ENCODE data around the gene DDN.

- TF ChIP-seq, protein P1, sequence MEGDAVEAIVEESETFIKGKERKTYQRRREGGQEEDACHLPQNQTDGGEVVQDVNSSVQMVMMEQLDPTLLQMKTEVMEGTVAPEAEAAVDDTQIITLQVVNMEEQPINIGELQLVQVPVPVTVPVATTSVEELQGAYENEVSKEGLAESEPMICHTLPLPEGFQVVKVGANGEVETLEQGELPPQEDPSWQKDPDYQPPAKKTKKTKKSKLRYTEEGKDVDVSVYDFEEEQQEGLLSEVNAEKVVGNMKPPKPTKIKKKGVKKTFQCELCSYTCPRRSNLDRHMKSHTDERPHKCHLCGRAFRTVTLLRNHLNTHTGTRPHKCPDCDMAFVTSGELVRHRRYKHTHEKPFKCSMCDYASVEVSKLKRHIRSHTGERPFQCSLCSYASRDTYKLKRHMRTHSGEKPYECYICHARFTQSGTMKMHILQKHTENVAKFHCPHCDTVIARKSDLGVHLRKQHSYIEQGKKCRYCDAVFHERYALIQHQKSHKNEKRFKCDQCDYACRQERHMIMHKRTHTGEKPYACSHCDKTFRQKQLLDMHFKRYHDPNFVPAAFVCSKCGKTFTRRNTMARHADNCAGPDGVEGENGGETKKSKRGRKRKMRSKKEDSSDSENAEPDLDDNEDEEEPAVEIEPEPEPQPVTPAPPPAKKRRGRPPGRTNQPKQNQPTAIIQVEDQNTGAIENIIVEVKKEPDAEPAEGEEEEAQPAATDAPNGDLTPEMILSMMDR (conservative IDR thresholded peaks at IDR 0.05; ENCODE audit: low read depth, low read length), result no peak
- no peak for TF ChIP-seq EZH2 (IDR thresholded peaks at IDR 0.05; ENCODE audit: low read length, unreplicated experiment)
- no peak for TF ChIP-seq EZH2phosphoT487 (IDR thresholded peaks at IDR 0.05; ENCODE audit: borderline replicate concordance, low read length)
Measured at GRCh38 chr12:48946205-48946604, 53.0 kb downstream of the DDN start.

All from PC-3 (cell line).